Inflammatory macrophage treated with lipopolysaccharide for 1 hour (primary cell): ENCODE data around the gene PTPN1.
"Not testable (repeated sequence)": the region's sequence is repeated elsewhere in the genome, so short reads cannot be mapped to it uniquely, and the experiment has no call there.

Source experiments
- DNase-seq, 2 donors: peaks; one replicate each; pipeline ENCODE4 v3.0.0-alpha.2; 2020 to 2022

Gene PTPN1

DNA sequence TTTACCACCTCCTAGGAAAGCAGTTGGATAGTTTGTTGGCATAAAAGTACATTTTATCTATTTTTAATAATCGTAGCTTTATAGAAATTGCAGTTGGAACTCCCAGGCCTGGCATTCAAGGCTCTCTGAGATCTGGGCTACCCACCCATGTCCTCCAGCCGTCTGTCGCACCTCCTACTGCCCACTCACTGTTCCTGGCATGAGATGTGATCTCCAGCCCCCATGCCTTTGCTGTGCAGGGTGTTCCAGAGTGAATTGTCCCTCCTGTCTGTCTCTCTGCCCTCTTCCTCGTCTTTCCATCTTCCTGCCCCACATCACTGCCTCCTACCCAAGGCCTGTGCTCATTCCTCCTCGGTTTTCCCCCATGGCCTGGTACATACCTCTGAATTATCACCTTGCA lies 50.7 kb downstream of the PTPN1 start:
- no peak for DNase-seq

DNA sequence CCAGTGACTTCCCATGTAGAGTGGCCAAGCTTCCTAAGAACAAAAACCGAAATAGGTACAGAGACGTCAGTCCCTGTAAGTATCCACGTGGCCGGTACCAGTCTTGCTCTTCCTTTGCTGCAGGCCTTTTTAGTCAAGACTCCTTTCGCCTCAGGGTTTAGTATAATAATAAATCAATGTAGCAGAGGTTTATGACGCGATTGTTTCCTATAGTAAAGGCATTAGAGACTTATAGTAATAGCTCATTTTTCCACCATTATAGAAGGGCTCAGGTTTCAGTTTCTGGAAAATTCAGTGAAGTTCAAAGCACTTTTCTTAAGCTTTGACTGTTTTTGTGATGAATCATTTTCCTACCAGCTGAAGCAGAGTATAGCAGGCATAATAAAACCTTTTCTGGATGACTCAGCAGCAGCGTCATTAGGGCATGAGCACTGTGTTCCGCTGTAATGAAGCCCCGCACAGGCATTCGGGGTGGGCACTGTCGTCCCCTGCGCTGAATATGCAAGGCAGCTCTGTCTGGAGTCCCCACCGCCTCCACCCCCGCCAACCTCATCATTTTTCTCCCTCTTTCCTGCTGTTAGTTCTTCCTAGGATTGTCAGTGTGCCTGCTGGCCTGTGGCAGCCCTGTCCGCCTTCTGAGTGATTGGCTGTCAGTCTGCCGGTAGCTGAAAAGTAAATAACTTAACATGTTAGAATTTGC lies 51.3 kb downstream of the PTPN1 start:
- no peak for DNase-seq

DNA sequence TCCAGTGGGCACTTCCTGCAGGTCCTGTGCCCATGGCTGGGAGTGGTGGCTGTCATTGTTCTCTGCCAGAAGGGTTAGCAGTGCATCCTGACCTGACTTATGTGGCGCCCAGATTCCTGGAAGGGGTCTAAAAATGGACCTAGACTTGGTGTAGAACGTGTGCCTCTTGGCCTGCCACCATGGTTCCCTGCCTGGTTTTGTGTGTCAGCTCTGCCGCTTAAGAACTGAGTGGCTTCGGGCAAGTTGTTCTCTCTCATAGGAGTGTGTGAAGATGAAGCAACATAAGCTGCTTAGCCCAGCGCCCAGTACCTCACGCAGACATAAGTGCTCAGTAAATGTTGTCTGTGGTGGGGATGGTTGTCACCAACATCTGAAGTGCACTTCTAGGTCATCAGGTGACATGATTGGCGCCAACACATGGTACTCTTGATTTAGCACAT lies 52.1 kb downstream of the PTPN1 start:
- DNase-seq: no peak

DNA sequence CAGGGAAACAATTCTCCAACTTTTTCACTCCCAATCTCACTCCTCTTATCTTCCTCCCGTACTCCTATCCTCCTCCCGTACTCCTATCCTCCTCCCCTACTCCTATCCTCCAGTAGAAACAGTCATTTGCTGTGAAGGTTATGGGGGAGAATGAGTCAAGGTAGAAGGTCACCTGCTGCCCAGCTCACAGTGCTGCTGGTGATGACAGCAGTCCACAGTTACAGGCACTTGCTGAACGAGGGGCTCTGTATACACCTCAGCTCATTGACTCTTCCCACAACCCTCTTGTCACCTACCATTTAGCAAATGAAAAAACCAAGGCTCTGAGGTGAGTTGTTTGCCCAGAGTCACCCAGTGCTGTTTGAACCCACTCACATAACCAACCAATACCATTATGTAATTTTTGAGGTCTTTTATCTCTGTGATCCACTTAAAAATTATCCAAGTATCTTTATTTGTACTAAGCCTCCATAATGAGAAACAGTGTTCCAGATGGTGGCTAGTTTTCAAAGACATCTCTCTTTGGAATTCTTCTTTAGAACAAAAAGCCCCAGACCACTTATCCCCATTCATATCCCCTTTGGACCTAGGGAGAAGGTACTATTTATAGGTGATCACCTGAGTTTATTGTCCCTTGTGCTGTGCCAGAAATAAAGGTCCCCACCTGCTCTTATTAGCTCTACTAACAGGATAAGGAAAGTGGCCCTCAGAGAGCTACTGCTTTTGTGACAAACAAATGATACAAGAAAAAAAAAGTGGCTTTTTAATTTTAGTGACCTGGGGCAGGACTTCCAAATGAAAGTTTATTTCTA lies 53.2 kb downstream of the PTPN1 start:
- DNase-seq: no peak

DNA sequence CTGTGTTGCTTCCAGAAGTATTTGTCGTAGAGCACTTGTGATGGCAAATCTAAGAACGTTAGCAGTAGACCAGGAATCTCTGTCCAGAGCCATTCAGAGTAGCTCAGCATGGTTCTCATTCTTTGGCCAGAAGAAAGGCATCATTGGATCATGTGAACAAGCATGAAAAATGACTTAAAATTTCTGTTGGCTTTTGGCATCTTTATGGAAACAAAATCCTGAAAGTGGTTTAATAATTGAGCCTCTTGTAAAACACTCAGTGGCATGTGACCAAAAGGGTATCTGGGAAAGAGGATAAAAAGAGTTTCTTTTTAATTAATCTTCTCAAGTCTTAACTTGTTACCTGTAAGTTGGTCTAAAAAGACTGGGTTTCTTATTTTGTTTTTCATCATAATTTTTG lies 55.2 kb downstream of the PTPN1 start:
- DNase-seq: no peak

DNA sequence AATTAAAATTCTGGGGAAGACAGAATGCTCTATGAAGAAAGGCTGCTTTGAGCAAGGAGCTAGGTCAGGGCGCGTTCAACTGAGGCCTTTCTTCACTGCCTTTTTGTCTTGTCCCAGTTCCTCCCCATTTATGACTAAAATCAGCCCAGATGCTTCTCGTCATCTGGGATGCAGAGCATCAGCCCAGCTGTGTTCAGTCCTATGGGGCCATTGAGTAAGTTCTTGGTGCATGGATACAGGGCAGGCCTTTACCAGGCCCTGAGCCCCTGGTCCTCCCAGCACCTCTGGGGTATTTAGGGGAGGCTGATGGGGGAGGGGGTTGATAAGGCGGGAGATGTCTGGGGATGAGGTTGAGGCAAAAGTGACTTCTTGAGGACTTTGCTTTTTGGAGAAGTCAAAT lies 55.7 kb downstream of the PTPN1 start:
- DNase-seq: no peak

DNA sequence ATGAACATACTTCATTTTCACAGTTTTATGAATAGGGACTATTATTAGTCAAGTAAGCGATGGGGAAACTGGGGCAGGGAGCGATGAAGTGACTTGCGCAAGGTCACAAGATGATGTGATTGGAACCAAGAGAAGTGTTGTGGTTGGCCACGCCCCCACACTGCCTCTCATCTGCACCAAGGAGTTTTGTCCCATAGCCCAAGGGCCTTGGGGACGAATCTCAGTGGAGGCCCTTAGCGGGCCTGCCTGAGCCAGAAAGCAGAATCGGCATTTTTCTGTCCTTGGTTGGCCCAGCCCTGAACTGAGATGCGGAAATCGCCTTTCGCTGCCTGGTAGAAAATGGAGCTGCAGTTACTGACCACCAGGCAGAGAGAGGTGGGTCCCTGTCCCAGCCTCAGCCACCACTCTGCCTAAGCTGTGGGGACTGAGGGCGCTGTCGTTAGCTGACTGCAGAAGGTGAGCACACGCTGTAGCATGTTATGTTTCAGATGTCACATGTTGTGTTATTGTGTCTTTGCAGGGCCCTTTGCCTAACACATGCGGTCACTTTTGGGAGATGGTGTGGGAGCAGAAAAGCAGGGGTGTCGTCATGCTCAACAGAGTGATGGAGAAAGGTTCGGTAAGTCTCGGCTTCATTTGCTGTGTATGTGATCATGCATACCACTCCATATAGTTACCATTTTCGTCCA lies 57.8 kb downstream of the PTPN1 start:
- peak; percentile 72 to 83 for DNase-seq

DNA sequence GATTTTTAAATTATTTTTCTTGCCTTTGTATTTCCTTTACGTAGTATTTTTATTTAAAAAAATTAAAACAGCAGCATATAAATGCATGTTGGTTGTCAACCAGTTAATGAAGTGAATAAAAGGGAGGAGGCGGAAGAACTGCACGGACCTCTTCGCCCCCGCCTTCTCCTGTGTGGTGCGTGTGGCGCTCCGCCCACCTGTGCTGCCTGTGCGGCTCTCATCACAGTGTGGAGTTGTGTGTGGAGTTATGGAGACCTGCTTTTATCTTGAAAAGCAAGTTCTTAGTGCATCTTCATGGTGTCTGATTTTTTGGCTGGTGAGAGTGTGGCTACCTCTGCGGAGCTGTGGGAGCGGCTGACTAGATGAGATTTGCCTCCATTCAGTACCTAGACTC lies 58.4 kb downstream of the PTPN1 start:
- no peak for DNase-seq

DNA sequence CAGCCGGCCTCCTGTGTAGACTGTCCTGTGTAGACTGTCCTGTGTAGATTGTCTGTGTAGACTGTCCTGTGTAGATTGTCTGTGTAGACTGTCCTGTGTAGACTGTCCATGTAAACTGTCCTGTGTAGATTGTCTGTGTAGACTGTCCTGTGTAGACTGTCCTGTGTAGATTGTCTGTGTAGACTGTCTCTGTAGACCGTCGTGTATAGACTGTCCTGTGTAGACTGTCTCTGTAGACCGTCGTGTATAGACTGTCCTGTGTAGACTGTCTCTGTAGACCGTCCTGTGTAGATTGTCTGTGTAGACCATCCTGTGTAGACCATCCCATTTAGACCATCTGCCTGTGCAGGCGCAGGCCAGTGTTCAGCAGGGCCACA lies 59.3 kb downstream of the PTPN1 start:
- DNase-seq: not testable (repeated sequence)

DNA sequence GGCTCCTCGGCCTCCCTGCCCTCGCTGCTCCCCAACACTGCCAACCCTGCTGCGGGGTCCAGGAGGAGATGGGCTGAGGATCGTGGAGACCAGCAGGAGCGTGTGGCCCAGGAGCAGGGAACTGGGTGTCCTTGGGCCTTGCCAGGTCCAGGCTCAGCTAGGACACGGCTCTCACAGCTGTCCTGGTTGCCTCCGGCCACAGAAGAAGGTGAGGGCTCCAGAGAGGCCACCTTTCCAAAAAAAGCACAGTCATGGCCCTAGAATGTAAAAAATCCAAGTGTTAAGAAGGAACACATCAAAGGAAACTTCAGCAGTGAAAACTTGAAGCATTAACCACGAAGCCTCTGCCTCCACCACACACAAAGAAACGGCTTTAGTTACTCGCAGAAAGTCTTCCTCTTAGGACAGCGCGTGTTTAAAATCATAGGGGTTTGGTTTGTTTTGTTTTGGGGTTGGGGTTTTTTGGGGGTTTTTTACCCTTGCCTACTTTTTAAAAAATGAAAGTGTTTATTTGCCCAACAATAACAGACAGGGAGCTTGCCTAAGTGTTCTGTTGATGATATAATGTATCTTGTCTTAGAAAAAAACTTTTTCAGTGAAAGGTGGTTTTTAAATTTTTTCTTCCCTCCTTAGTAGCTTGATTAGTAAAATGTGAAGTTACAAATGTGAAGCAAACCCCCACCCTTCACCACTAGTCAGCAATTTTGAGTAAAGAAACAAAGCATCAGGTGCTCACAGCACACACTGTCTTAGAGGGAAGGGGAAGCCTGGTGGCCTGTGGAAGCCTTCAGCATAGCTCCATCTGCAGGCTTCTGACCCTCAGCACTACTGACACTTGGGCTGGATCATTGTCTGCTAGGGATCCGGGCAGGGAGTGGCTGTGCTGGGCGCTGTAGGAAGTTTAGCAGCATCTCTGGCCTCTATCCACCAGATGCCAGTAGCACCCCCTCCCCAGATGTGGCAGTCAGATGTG lies 60.0 kb downstream of the PTPN1 start:
- DNase-seq: peak; percentile 46 to 68

DNA sequence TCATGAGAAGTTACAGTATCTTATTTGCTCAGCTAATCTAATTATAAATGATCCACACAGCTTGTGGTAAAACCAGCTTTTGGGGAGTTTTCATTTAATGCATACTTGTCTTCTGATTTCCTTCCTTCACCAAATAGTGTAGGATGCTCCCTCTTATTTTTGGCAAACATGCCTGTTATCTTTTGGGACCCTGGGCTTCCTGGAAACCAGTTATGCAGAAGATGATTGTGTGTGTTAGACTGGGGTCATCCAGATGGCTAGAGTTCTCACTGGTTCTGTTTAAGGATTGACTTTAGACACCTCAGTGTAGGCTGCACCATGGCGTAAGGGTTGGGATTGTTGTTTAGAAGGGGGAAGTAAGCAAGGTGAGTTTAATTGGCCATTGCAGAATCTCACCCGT lies 61.3 kb downstream of the PTPN1 start:
- no peak for DNase-seq

DNA sequence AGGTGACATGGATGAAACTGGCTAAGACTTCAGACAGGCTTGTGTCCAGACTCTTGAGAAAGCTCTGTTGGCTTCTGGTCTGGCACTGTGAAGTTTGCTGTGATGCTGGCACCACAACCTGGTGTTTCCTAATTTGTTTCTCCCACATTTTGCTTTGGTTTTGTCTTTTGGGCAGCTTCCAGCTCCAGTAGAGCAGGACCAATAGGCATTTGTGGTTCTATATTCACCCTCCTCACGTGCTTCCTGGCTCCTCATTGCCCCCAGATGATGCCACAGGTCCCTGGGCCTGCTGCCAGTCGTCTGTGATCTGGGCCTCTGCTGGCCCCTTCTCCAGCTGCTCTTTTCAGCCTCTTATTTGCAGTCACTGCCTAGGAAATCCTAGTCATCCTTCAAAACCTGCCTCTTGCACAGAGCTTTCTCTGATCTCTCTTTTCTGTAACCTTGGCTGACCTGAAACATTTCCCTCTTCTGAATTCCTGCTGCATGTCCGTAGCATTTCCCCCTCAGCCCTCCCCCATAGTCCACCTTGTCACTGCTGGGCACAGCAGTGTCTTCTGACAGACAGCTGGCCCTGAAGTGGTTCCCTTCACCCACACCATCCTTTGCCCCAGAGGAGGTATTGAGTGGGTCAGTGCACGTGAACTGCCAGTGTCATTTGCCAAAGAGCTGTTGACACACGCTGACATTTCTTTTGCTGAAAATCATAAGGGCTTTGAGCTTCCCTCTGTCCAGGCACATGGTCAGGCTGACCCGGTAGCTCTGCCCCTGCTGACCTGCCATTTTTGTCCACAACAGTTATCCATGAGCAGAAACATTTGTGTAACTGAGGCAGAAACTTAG lies 63.0 kb downstream of the PTPN1 start:
- peak; percentile 38 to 78 for DNase-seq

DNA sequence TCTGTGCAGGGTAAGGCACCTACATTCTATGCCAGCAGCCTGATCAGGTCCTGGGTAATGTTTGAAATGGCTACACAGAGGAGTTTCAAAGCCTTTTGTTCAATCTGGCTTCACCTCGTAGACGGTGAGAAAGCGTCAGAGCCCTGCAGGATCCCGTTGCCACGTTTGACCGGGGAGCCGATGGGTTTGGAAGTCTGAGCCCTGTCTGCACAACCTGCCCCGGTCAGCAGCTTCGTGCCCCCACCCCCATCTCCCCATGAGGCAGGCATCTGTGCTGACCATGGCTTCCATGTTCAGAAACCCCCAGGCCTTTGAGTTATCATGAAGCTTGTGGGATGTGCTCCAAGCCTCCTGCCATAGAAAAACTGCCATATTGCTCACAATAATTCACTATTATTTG lies 63.9 kb downstream of the PTPN1 start:
- no peak for DNase-seq

DNA sequence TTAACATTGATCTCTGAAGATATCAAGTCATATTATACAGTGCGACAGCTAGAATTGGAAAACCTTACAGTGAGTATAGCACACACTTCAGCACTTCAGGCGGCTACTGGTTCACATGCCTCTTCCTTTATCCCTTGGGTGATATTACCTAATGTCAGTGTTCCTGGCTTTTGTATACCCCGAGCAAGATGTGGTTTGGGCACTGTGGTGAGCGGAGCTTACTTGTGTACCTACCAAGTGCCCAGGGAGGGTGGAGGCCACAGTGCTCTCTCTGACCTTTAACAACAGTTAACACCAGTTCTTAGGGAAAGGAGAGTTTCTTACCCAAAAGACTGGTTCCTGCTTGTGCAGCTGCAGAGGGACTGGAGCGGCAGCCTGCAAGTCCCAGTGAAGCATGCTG lies 64.4 kb downstream of the PTPN1 start:
- no peak for DNase-seq

DNA sequence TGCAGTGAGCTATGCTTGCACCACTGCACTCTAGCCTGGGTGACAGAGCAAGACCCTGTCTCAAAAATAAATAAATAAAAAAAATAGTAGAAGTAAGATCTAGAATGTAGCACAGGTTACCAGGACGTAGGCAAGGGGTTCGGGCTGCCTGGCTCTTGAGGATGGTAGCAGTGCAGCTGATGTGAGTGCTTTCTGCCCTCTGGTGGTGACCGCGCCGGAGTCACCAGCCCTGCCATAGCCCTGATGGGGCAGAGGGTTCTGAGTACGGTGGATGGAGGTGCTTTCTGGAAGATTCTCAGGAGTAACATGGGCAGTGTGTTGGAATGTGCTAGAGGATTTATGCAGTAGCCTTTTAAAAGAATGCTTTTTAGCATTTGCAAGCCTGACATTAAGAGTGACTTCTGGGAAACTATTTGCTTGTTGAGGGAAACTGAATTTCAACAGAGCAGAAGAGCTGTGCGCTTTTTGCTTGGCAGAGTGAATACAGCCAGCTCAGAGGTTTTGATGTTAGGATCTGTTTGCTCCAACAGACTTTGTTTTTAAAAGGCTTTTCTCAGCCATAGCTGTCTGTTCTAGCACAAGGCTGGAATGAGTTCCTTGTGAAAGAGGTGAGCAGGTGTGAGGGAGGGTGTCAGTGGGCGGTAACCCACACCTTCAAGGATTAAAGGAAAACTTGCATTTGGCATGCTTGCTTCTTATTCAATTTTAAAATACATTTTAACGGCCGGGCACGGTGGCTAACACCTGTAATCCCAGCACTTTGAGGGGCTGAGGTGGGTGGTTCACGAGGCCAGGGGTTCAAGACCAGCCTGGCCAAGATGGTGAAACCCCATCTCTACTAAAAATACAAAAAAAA lies 65.9 kb downstream of the PTPN1 start:
- DNase-seq: peak in 1 of 2 donors; percentile 58

DNA sequence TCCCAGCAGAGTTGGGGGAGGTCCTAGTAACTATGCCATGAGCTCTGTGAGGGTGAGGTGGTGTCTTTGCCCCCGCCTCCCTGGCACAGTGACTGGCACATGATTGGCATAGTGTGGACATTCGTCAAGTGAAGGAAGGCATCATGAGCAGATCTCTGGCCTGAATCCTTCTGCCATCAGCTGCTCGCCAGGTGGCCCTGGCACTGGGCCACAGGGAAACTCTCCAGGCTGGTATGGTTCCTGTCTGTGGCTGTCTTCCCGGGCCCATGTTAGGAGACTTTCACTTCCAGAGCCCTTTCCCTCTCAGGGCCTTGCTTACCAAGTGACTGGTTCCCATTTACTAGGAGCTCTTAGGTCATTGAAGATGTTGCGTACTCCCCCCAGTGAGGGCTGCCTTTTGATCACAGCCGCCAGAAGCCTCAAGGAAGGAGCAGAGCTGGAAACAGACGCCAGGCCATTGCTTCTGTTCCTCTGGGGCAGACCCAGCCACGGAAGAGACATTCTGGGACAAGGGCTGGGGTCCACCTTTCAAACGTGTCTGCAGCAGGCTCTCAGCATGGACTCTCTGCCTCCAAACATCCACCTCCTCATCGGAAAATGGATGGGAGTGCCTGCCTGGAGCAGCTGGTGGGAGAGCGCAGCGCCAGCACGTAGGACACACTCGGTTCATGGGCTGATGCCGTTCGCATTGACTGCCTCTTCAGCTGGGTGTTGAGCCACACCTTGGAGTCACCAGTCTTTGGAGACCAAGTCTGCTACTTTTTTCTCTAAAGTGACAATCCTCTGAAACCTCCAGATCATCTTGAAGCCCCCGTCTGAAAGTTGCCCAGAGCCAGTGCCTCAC lies 67.2 kb downstream of the PTPN1 start:
- no peak for DNase-seq

DNA sequence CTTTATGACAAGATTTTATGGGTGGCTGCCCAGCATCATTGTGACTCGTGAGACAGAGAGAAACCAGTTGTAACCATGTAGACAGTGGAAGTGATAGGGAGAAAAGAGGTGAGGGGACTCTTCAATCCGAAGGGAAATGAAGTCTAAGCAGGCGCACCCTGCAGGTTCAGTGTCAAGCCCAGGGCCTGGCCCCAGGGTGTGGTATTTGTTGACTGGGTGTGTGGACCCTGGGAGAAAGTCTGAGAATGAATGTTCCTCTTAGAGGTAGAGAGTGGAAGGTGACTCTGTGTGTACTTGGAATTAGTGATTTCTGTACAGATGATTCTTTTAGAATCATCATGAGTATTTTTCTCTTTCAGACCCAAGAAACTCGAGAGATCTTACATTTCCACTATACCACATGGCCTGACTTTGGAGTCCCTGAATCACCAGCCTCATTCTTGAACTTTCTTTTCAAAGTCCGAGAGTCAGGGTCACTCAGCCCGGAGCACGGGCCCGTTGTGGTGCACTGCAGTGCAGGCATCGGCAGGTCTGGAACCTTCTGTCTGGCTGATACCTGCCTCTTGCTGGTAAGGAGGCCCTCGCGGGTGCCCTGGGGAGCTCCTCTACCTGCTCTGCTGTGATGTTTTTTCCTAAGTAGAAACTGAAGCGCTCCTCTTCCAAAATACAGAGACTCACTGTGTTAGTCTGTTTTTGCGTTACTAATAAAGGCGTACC lies 68.0 kb downstream of the PTPN1 start:
- DNase-seq: no peak

DNA sequence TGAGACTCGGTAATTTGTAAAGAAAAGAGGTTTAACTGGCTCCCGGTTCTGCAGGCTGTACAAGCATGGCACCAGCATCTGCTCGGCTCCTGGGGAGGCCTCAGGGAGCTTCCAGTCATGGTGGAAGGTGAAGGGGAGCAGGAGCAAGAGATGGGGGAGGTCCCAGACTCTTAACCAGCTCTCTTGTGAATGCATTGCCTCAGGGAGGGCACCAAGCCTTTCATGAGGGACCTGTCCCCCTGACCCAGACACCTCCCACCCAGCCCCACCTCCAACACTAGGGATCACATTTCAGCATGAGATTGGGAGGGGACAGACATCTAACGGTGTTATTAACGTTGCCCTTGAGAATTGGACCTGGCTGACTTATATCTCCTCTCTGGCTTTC lies 68.6 kb downstream of the PTPN1 start:
- no peak for DNase-seq

DNA sequence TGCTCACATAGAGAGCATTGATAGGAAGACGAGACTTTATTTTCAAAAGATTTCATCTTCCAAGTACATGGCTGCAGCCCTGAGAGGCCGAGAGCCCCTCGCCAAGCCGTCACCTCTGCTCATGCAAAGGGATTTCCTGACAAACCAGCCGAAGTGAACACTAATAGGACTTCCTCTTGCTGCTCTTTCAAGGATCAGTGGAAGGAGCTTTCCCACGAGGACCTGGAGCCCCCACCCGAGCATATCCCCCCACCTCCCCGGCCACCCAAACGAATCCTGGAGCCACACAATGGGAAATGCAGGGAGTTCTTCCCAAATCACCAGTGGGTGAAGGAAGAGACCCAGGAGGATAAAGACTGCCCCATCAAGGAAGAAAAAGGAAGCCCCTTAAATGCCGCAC lies 69.3 kb downstream of the PTPN1 start:
- DNase-seq: no peak
